A549 (cell line): Measurements from ENCODE around the gene ATP1A4.

Experiments used
- CHD4 ChIP-seq: fragments of 200-600 bp; sonication (generic); IDR thresholded peaks from 2 replicates; pipeline ENCODE4 v1.6.1; 2016; ENCODE audit warnings: antibody characterized with exemption, mild to moderate bottlenecking, borderline replicate concordance
- CTCF ChIP-seq: fragments of >200 bp; sonication (Bioruptor Twin); formaldehyde crosslinking; IDR thresholded peaks from 3 replicates; pipeline ENCODE4 v1.5.1; 2016
- EP300 ChIP-seq, 2 experiments: fragments of >200 bp; sonication (Bioruptor Twin); formaldehyde crosslinking; IDR thresholded peaks; 2 replicates in 1 of 2; 3 replicates in 1 of 2; pipeline ENCODE4 v1.6.1; 2016 to 2017
- ESRRA ChIP-seq: fragments of 150-350 bp; IDR thresholded peaks from 2 replicates; pipeline ENCODE4 v1.6.1; 2014; ENCODE audit warnings: mild to moderate bottlenecking, low read length, borderline replicate concordance
- NFE2L2 ChIP-seq: fragments of 150-350 bp; conservative IDR thresholded peaks from 2 replicates; pipeline ENCODE4 v1.6.1; 2014; ENCODE audit warnings: low read length
- POLR2A ChIP-seq: IDR thresholded peaks from 2 replicates; pipeline ENCODE4 v1.6.1; 2012; ENCODE audit warnings: mild to moderate bottlenecking, low read length
- TF ChIP-seq, protein P1 (sequence below): fragments of >200 bp; sonication (Bioruptor Twin); formaldehyde crosslinking; IDR thresholded peaks from 2 replicates; pipeline ENCODE4 v1.6.1; 2016
- TF ChIP-seq, protein P2 (sequence below): fragments of 150-350 bp; IDR thresholded peaks from 2 replicates; pipeline ENCODE4 v1.6.1; 2014; ENCODE audit warnings: low read depth, mild to moderate bottlenecking, low read length

DNA sequence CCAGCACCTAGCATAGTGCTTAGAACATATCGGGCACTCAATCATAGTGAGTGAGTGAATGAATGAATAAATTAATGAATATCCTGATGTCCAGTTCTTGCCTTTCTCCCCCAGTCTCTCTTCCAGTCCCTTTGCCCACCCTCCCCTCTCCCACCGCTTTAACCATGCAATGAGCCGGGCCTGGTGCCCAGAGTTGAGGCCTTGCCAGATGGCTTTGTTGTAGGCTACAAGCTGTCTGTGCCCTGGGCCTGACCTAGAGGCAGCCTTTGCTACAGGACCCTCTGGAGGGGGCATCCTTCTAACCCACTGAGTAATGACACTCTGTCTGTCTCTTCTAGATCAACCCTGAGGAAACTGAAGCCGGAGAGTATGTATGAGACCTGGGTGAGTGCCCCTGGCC lies 45.8 kb downstream of the ATP1A4 start:
- TF ChIP-seq ESRRA (no peak), EP300 (IDR thresholded peaks at IDR 0.05) (no peak), CTCF (no peak), NFE2L2 (no peak), POLR2A (no peak), CHD4 (no peak)
- TF ChIP-seq, protein P1, sequence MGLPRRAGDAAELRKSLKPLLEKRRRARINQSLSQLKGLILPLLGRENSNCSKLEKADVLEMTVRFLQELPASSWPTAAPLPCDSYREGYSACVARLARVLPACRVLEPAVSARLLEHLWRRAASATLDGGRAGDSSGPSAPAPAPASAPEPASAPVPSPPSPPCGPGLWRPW, result no peak
- TF ChIP-seq, protein P2, sequence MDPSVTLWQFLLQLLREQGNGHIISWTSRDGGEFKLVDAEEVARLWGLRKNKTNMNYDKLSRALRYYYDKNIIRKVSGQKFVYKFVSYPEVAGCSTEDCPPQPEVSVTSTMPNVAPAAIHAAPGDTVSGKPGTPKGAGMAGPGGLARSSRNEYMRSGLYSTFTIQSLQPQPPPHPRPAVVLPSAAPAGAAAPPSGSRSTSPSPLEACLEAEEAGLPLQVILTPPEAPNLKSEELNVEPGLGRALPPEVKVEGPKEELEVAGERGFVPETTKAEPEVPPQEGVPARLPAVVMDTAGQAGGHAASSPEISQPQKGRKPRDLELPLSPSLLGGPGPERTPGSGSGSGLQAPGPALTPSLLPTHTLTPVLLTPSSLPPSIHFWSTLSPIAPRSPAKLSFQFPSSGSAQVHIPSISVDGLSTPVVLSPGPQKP, result no peak
